Germinal center (tissue), 1 donor: ENCODE data around the gene ZNF24.
A peak's percentile ranks its signal among the peaks of the same experiment; 100 is the strongest.

Experiments
- DNase-seq: peaks from one replicate; pipeline ENCODE4 v3.0.0; 2012; ENCODE audit warnings: mixed read lengths, low spot score

ZNF24 gene

DNA sequence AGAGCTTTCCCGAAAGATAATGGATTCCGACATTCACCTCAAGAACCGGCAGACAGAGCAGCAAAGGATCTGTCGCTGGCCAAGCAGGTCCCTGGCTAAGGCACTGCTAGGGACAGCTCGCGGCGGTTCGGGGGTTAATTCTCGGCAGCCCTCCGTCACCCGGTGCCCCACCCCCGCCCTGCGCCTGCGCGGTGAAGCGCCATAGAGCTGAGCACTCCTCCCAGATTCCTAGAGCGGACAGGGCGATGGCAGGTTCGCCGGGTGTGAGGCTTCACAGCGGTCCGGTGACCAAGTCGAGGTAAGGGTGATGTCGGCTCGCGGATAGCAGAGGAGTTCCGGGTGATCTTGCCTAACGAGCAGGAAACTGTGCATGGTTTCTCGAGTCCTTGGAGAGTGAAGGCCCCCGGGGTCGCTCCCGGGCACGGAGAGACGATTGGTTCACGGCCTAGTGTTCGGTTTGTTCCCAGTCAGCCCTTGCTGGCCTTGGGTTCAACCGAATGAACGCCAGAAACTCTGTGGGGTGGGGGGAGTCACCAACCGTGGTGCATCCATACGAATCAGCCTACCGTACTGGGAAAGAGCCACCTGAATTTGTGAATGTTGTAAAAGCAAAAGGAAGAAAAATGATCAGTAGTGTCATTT, 54.0 kb downstream of the ZNF24 start, which contains the start of gene ZSCAN30:
TSS of gene ZSCAN30 (minus strand) at position 136 of the 642 bp plus-strand sequence. CDS start 25,877 bp downstream, outside the sequence.
- DNase-seq: peak; percentile 93

GRCh38 chr18:35289727-35290093, 54.5 kb downstream of the ZNF24 start:
- peak; percentile 44 for DNase-seq

GRCh38 chr18:35289293-35289692, 54.9 kb downstream of the ZNF24 start:
- no peak for DNase-seq

GRCh38 chr18:35284841-35285240, 59.4 kb downstream of the ZNF24 start:
- DNase-seq: no peak

GRCh38 chr18:35283923-35284794, 60.1 kb downstream of the ZNF24 start:
- DNase-seq: no peak

DNA sequence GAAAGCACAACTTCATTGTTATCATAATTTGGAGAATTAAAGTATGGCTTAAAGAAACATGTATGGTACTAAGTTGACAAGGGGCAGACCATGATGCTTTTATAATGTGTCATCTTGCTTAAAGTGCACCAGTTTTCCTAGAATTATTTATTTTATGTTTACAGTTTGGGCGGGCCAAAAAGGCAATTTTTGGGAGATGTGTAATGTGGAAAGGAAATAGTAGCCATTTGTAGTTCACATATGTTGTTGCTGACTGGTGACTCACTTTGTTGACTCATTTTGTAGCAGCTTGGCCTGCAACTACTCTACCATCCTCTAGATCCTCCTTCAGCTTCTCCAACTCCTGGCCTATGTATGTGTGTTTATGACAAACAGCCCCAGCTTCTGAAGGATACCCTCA, 61.9 kb downstream of the ZNF24 start:
- DNase-seq: no peak
